HCT116 (cell line): ENCODE measurements around the gene MBP.

ENCODE experiments used
- CTCF ChIP-seq, 3 experiments: fragments of 200-600 bp in 1 of 3; sonication (generic) in 1 of 3; IDR thresholded peaks in 2 of 3; conservative IDR thresholded peaks in 1 of 3; 2 replicates each; pipeline ENCODE4 v1.5.1; 2012 to 2017; ENCODE audit warnings: low read depth in 2 of 3, low read length in 2 of 3, antibody characterized with exemption in 1 of 3, borderline replicate concordance in 1 of 3, control low read depth in 1 of 3, mild to moderate bottlenecking in 1 of 3, mixed read lengths in 1 of 3, mixed run types in 1 of 3, moderate library complexity in 1 of 3; ENCODE audit not compliant: insufficient read depth in 1 of 3
- POLR2AphosphoS5 ChIP-seq: IDR thresholded peaks from 2 replicates; pipeline ENCODE4 v1.6.1; 2011; ENCODE audit warnings: mild to moderate bottlenecking, low read depth, low read length, moderate library complexity

DNA sequence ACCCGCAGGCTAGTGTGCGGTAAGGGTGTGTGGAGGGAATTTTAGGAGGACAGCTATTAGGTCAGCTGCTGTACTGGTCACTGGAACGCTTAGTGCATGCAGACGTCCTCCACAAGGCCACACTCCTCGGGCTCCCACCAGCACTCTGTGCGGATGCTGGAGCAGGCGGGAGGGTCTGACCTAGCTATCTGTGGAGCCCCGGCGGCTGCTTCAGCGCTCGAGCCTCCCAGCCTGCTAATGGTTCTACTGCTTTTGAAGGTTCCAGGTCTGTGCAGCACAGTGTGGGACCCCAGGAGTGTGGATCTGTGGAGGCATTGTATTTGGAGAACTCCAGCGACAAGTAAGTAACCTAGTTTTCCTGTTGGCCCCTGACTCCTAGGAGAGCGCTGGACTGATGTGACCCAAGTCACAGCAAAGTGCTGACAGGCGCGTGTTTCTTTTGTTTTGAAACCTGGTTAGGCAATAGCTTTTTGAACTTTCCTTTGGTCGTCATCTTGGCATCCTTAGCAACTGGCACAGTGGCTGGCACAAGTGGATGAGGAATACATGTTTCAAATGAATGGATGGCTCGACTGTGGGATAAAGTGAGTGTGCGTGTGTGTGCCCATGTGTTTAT is 196.8 kb downstream of the MBP start:
- TF ChIP-seq CTCF (IDR thresholded peaks at IDR 0.05 in 2 of 3, conservative IDR thresholded peaks at IDR 0.05 in 1 of 3; ENCODE audit: borderline replicate concordance in 1 of 3, insufficient read depth in 1 of 3, low read depth in 2 of 3, low read length in 2 of 3) = no peak
- TF ChIP-seq POLR2AphosphoS5 = no peak
